Transverse colon (tissue), 4 donors: ENCODE data around the gene BRSK1. TPM values are rescaled to one million over a fixed set of nuclear protein-coding genes. Genes with fewer than 3 reads are reported as not detected.
A peak's percentile ranks its signal among the peaks of the same experiment; 100 is the strongest.

Experiments
- DNase-seq: peaks from one replicate; pipeline ENCODE4 v3.0.0-alpha.2; 2019
- H3K27ac ChIP-seq, 4 donors: fragments of 200-600 bp; sonication (generic); 2 replicates each; pipeline ENCODE4 v1.5.1; 2016 to 2018; ENCODE audit warnings: inconsistent platforms in 4 of 4
- H3K27me3 ChIP-seq: fragments of 200-600 bp; sonication (generic); 2 replicates; pipeline ENCODE4 v1.5.1; 2017; ENCODE audit warnings: inconsistent platforms
- H3K36me3 ChIP-seq, 4 donors: fragments of 200-600 bp; sonication (generic); 2 replicates each; pipeline ENCODE4 v1.5.1; 2017 to 2019; ENCODE audit warnings: inconsistent platforms in 4 of 4
- H3K4me1 ChIP-seq, 4 donors: fragments of 200-600 bp; sonication (generic); 2 replicates each; pipeline ENCODE4 v1.5.1; 2017 to 2020; ENCODE audit warnings: inconsistent platforms in 4 of 4
- H3K4me3 ChIP-seq, 4 donors: fragments of 200-600 bp; sonication (generic); 1 replicate in 1 of 4; 2 replicates in 3 of 4; pipeline versions ENCODE4 v1.5.1 to v1.6.1; 2017 to 2019; ENCODE audit warnings: inconsistent platforms in 4 of 4
- H3K9me3 ChIP-seq, 2 donors: fragments of 200-600 bp; sonication (generic); 2 replicates each; pipeline ENCODE4 v1.5.1; 2017 to 2019; ENCODE audit warnings: inconsistent platforms in 2 of 2
- EP300 ChIP-seq: sonication (generic); formaldehyde crosslinking; IDR thresholded peaks from one replicate; pipeline ENCODE4 v1.6.1; 2017; ENCODE audit warnings: antibody characterized with exemption, low read depth
- POLR2A ChIP-seq: fragments of 450-650 bp; IDR thresholded peaks from one replicate; pipeline ENCODE4 v1.6.1; 2016; ENCODE audit warnings: antibody characterized with exemption, mild to moderate bottlenecking, moderate library complexity
- POLR2AphosphoS5 ChIP-seq, 3 donors: sonication (generic); formaldehyde crosslinking; IDR thresholded peaks; one replicate each; pipeline ENCODE4 v1.6.1; 2016; ENCODE audit warnings: antibody characterized with exemption in 3 of 3
- WGBS, 2 donors: methylation state at CpG; one replicate each; pipeline ENCODE4 v1.1.5; 2018; ENCODE audit warnings: low coverage in 1 of 2; 5-methylcytosine and 5-hydroxymethylcytosine counted together
- in situ Hi-C, 4 donors: fragments of 200-750 bp; cut with MboI; loops; one replicate each; pipeline versions ENCODE4 v1.15.0 to v1.15.1; 2017; ENCODE audit warnings: low sequenced_read_pairs in 3 of 4, low pct_ligation_motif_present in 1 of 4, low pct_unique_long_range_greater_than_20kb in 1 of 4
- intact Hi-C: fragments of 100-400 bp; cut with DNase I; formaldehyde crosslinking; loops from one replicate; pipeline ENCODE4 v1.15.1; 2023; ENCODE audit warnings: low total_unique reads
- total RNA-seq, 4 donors: library from RNA; depleted of rRNA; stranded (reverse); fragments of >200 nt; gene quantifications; one replicate each; pipeline ENCODE4 v1.1.0, GENCODE V29; 2016
- TF ChIP-seq, protein P1 (sequence below), 5 experiments: fragments of 200-600 bp in 3 of 5; fragments of 450-650 bp in 2 of 5; sonication (generic) in 3 of 5; IDR thresholded peaks; 1 replicate in 2 of 5; 2 replicates in 3 of 5; pipeline ENCODE4 v1.5.1; 2016 to 2017; ENCODE audit warnings: antibody characterized with exemption in 5 of 5, inconsistent platforms in 3 of 5, mild to moderate bottlenecking in 2 of 5, moderate library complexity in 1 of 5

The BRSK1 gene
- total RNA-seq, 4 donors from 2014 or later: 1.4 to 17.6 (median 4.7) TPM

DNA sequence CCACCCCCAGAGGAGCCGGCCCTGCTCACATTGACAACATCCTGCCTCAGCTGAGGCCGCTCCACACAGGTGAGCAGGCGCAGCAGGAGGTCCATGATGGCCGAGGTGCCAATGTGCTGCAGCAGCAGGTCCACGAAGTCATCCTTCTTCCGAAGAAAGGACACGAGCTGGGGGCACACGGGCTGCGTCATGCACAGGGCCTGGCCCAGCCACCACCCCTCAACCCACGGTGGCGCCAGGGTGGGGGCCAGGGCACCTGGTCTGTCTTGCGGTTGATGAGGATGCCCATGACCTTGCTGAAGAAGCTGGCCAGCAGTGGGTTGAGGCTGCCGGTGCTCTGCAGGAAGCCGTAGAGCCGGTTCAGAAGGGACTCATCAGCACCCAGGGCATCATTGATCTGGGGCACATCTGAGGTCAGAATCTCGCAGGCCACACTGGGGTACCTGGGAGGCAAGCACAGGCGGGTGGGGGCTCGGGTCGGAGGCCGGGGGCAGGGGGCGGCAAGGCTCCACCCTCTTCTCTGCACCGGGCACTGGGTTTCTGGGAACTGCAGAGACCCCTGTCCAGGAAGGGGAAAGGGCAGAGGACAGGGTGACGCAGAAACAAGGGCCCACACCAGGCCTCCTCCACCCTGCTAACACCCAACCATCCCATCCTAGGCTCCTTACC lies 38.4 kb upstream of the BRSK1 start:
- H3K4me1 ChIP-seq: peaks cover 9 to 35% (median 18%) of the 10 kb centered on the region in 4 donors
- no peak overlapping the region for H3K27ac ChIP-seq
- intact Hi-C loops (no loop called here), in situ Hi-C loops (no loop called here)
- 92 to 100% methylated on average over 1 to 13 of the region's 23 CpGs for WGBS, 2 donors
- H3K4me3 ChIP-seq: no peak overlapping the region
- no peak for TF ChIP-seq POLR2A
- no peak for TF ChIP-seq POLR2AphosphoS5 (IDR thresholded peaks at IDR 0.05)
- no peak for TF ChIP-seq EP300
- TF ChIP-seq, protein P1, sequence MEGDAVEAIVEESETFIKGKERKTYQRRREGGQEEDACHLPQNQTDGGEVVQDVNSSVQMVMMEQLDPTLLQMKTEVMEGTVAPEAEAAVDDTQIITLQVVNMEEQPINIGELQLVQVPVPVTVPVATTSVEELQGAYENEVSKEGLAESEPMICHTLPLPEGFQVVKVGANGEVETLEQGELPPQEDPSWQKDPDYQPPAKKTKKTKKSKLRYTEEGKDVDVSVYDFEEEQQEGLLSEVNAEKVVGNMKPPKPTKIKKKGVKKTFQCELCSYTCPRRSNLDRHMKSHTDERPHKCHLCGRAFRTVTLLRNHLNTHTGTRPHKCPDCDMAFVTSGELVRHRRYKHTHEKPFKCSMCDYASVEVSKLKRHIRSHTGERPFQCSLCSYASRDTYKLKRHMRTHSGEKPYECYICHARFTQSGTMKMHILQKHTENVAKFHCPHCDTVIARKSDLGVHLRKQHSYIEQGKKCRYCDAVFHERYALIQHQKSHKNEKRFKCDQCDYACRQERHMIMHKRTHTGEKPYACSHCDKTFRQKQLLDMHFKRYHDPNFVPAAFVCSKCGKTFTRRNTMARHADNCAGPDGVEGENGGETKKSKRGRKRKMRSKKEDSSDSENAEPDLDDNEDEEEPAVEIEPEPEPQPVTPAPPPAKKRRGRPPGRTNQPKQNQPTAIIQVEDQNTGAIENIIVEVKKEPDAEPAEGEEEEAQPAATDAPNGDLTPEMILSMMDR (IDR thresholded peaks at IDR 0.05): no peak
- H3K9me3 ChIP-seq: no peaks in the 10 kb centered on the region
- DNase-seq: no peak
- no peaks in the 10 kb centered on the region for H3K27me3 ChIP-seq
- H3K36me3 ChIP-seq: peaks cover 0 to 44% (median 24%) of the 10 kb centered on the region in 4 donors

DNA sequence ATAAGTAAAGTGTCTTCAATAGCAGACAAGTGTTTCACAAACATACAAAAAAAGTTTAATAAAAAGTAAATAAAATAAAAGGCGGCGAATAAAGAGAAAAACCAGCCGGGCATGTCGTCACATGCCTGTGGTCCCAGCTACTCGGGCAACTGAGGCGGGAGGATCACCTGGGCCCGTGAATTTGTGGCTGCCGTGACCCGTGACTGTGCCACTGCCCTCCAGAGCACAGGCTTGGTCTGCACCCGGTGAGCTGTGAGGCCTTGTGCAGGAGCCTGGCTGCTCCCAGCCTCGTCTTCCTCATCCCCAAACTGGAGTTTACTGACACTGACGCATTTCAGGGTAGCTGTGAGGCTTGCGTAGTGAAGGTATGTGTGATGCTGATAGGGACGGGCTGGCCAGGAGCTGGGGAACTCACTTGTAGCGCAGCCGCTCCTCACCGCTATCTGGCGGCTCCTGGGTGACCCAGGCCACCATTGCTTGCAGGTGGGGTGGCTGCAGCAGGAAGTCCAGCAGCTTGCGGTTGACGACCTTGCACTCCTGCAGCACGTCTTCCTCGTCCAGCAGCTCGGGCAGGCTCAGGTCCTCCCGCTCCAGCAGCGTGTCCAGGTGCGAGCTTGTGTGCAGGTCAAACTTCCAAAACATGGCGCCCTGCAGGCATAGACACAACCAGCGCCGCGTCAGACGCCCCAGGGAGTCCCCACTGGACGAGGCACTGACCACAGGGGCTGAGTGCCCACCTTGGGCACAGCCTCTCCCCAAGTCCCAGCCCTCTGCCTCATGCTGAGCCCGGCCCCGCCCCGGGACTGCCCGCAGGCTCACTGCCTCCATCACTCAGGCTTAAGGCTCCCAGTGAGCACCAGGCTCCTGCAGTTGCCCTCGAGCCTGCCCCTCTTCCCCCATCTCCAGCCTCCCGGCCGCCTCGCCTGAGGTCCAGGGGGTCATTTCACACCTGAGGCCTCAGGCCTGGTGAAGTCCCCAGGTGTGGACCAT lies 37.0 kb upstream of the BRSK1 start:
- TF ChIP-seq, protein P1 (IDR thresholded peaks at IDR 0.05): no peak
- TF ChIP-seq POLR2AphosphoS5 (IDR thresholded peaks at IDR 0.05): no peak
- TF ChIP-seq POLR2A: no peak
- TF ChIP-seq EP300: no peak
- WGBS, 2 donors: 86 to 91% methylated on average over 8 to 27 of the region's 40 CpGs
- Histone ChIP-seq H3K27me3 (no peaks in the 10 kb centered on the region), H3K36me3 (peaks cover 0 to 38% (median 19%) of the 10 kb centered on the region in 4 donors), H3K4me3 (no peak overlapping the region), H3K27ac (peak overlapping the region in 3 of 4 donors; percentile 62 to 71 (median 65)), H3K9me3 (no peaks in the 10 kb centered on the region), H3K4me1 (peaks cover 9 to 47% (median 18%) of the 10 kb centered on the region in 4 donors)
- DNase-seq: no peak
- intact Hi-C loops (no loop called here), in situ Hi-C loops (no loop called here)

DNA sequence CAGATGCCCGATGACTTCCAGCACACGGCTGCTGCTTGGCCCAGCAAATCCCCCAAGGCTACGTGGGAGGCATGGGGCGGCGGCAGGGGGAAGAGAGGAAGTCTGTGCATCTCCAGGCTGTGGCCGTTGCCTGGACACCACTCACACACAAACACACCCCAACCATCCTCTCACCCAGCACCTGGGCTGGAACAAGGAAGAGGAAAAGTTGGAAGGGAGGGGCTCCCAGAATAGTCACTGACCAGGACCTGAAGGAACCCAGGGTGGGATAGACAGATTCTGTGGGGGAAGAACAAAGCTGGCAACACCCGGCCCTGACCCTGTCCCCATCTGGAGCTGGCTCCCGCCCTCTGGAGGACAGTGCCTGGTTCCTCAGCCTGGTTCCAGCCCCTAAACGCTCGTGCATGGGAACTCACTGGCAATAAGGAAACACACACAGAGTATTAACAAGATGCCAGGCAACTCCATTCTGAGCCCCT lies 36.1 kb upstream of the BRSK1 start:
- peak; percentile 58 for DNase-seq
- Histone ChIP-seq H3K27ac (peak overlapping the region; percentile 34 to 71 (median 64)), H3K4me3 (no peak overlapping the region), H3K9me3 (no peaks in the 10 kb centered on the region), H3K27me3 (no peaks in the 10 kb centered on the region), H3K4me1 (peaks cover 9 to 56% (median 18%) of the 10 kb centered on the region in 4 donors), H3K36me3 (peaks cover 0 to 34% (median 14%) of the 10 kb centered on the region in 4 donors)
- in situ Hi-C loops: no loop called here
- TF ChIP-seq POLR2AphosphoS5 (IDR thresholded peaks at IDR 0.05): no peak
- TF ChIP-seq POLR2A: no peak
- TF ChIP-seq, protein P1 (IDR thresholded peaks at IDR 0.05): peak in 1 of 5 experiments; percentile 8
- no peak for TF ChIP-seq EP300
- 16% methylated on average over 10 of the region's 10 CpGs; no CpG with 5 or more reads in 1 of the 2 donors for WGBS, 2 donors
- intact Hi-C loops: no loop called here

DNA sequence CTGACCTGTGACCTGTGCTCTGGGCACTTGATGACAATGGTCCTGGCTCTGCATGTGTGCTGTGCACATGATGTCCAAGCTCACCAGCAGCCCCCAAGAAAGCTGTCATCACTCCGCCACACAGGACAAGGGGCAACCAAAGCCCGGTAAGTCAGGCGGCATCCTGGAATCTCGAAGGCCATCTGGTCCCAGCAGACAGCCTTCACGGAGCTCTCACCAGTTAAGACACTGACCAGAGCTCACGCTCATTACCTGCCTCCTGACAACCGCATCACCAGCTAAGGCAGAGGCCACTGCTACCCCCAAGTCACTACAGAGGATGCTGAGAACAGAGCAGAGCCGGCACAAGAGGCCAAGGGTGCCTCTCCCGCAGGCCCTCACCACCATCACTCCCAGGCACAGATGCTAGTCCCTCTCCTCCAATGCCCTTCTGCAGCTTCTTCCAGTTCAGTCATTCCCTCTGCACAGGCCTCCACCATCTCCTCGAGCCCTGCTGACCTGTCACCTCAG lies 35.6 kb upstream of the BRSK1 start:
- H3K4me3 ChIP-seq: no peak overlapping the region
- H3K27me3 ChIP-seq: no peaks in the 10 kb centered on the region
- peaks cover 13 to 62% (median 20%) of the 10 kb centered on the region in 4 donors for H3K4me1 ChIP-seq
- 84% methylated on average over 9 of the region's 10 CpGs; no CpG with 5 or more reads in 1 of the 2 donors for whole genome bisulfite sequencing, 2 donors
- DNase-seq: no peak
- intact Hi-C loops (no loop called here), in situ Hi-C loops (no loop called here)
- TF ChIP-seq, protein P1 (IDR thresholded peaks at IDR 0.05): no peak
- TF ChIP-seq POLR2AphosphoS5 (IDR thresholded peaks at IDR 0.05): no peak
- TF ChIP-seq POLR2A: no peak
- TF ChIP-seq EP300: no peak
- peaks cover 0 to 32% (median 14%) of the 10 kb centered on the region in 4 donors for H3K36me3 ChIP-seq
- no peaks in the 10 kb centered on the region for H3K9me3 ChIP-seq
- H3K27ac ChIP-seq: peak overlapping the region; percentile 34 to 71 (median 58)
